Neural cell (in vitro differentiated cells): ENCODE measurements around the gene DOCK8. TPM values are rescaled to one million over a fixed set of nuclear protein-coding genes. Genes with fewer than 3 reads are reported as not detected.

Experiments
- H2AFZ ChIP-seq: fragments of 200-600, 300-800 bp; sonication (generic), shearing (Covaris generic); 2 replicates; pipeline ENCODE4 v1.6.0; 2014; ENCODE audit warnings: low read depth, mild to moderate bottlenecking, antibody characterized with exemption, low read length, moderate library complexity
- H3F3A ChIP-seq: fragments of 200-600 bp; shearing (Covaris generic); 2 replicates; pipeline ENCODE4 v1.6.1; 2016; ENCODE audit warnings: mild to moderate bottlenecking, moderate library complexity, mixed read lengths, antibody characterized with exemption, low read length; ENCODE audit not compliant: insufficient read depth, poor library complexity, severe bottlenecking
- H3K27ac ChIP-seq: fragments of 200-600, 300-800 bp; sonication (generic), shearing (Covaris generic); 2 replicates; pipeline ENCODE4 v1.5.1; 2014; ENCODE audit warnings: mild to moderate bottlenecking, low read length, moderate library complexity
- H3K27me3 ChIP-seq: fragments of 300-800, 200-600 bp; sonication (generic), shearing (Covaris generic); 2 replicates; pipeline ENCODE4 v1.6.0; 2014; ENCODE audit warnings: mild to moderate bottlenecking, low read depth, low read length, moderate library complexity; ENCODE audit not compliant: insufficient read depth
- H3K36me3 ChIP-seq: fragments of 300-800, 200-600 bp; sonication (generic), shearing (Covaris generic); 2 replicates; pipeline ENCODE4 v1.5.1; 2014; ENCODE audit warnings: mild to moderate bottlenecking, antibody characterized with exemption, low read length, moderate library complexity; ENCODE audit not compliant: insufficient read depth
- H3K4me2 ChIP-seq: fragments of 300-800, 200-600 bp; sonication (generic), shearing (Covaris generic); 2 replicates; pipeline ENCODE4 v1.6.0; 2014; ENCODE audit warnings: mild to moderate bottlenecking, low read length
- H3K4me3 ChIP-seq: fragments of 300-800, 200-600 bp; sonication (generic), shearing (Covaris generic); 2 replicates; pipeline ENCODE4 v1.5.1; 2014; ENCODE audit warnings: mild to moderate bottlenecking, low read length, moderate library complexity
- H3K79me2 ChIP-seq: fragments of 200-600 bp; shearing (Covaris generic); replicated peaks from 2 replicates; pipeline ENCODE4 v1.6.0; 2014; ENCODE audit warnings: mild to moderate bottlenecking, low read length, moderate library complexity; ENCODE audit not compliant: insufficient read depth
- H3K9ac ChIP-seq: fragments of 300-800, 200-600 bp; sonication (generic), shearing (Covaris generic); 2 replicates; pipeline ENCODE4 v1.6.1; 2016; ENCODE audit warnings: mild to moderate bottlenecking, low read length, mixed read lengths
- H3K9me2 ChIP-seq: fragments of 200-600 bp; shearing (Covaris generic); 2 replicates; pipeline ENCODE4 v1.6.1; 2016; ENCODE audit warnings: mild to moderate bottlenecking, low read length, mixed read lengths; ENCODE audit not compliant: insufficient read depth
- H3K9me3 ChIP-seq: fragments of 200-600, 300-800 bp; sonication (generic), shearing (Covaris generic); 2 replicates; pipeline ENCODE4 v1.6.1; 2016; ENCODE audit warnings: mild to moderate bottlenecking, mixed run types, low read length, moderate library complexity, mixed read lengths
- H4K20me1 ChIP-seq: fragments of 200-600 bp; shearing (Covaris generic); 2 replicates; pipeline ENCODE4 v1.6.1; 2016; ENCODE audit warnings: mild to moderate bottlenecking, mixed run types; ENCODE audit not compliant: insufficient read depth
- CTCF ChIP-seq: fragments of 450-650 bp; IDR thresholded peaks from 2 replicates; pipeline ENCODE4 v1.5.1; 2014; ENCODE audit warnings: antibody characterized with exemption, mild to moderate bottlenecking, moderate library complexity; ENCODE audit not compliant: poor library complexity, severe bottlenecking
- EP300 ChIP-seq: fragments of 450-650 bp; conservative IDR thresholded peaks from 2 replicates; pipeline ENCODE4 v1.6.1; 2014; ENCODE audit warnings: antibody characterized with exemption, mild to moderate bottlenecking, moderate library complexity; ENCODE audit not compliant: poor library complexity, severe bottlenecking
- EZH2 ChIP-seq: fragments of 200-600, 300-800 bp; shearing (Covaris generic), sonication (generic); IDR thresholded peaks from 2 replicates; pipeline ENCODE4 v1.6.1; 2014; ENCODE audit warnings: antibody characterized with exemption, low read length, borderline replicate concordance, mild to moderate bottlenecking; ENCODE audit not compliant: insufficient read depth, poor library complexity, severe bottlenecking
- MXI1 ChIP-seq: fragments of 450-650 bp; conservative IDR thresholded peaks from 2 replicates; pipeline ENCODE4 v1.6.1; 2014; ENCODE audit warnings: antibody characterized with exemption, mild to moderate bottlenecking; ENCODE audit not compliant: poor library complexity, severe bottlenecking
- POLR2AphosphoS5 ChIP-seq: IDR thresholded peaks from 2 replicates; pipeline ENCODE4 v1.6.1; 2012
- RAD21 ChIP-seq: fragments of 450-650 bp; conservative IDR thresholded peaks from 2 replicates; pipeline ENCODE4 v1.6.1; 2014; ENCODE audit warnings: antibody characterized with exemption, mild to moderate bottlenecking, moderate library complexity
- REST ChIP-seq: IDR thresholded peaks from 2 replicates; pipeline ENCODE4 v1.6.1; 2012; ENCODE audit warnings: borderline replicate concordance
- SMC3 ChIP-seq: fragments of 450-650 bp; conservative IDR thresholded peaks from 2 replicates; pipeline ENCODE4 v1.6.1; 2014; ENCODE audit warnings: antibody characterized with exemption, mild to moderate bottlenecking, moderate library complexity; ENCODE audit not compliant: poor library complexity
- TAF1 ChIP-seq: IDR thresholded peaks from 2 replicates; pipeline ENCODE4 v1.6.1; 2012; ENCODE audit warnings: low read depth
- polyA plus RNA-seq: library from polyadenylated mRNA; depleted of rRNA; stranded (reverse); fragments of >200 nt; gene quantifications from 2 replicates; pipeline ENCODE4 v1.2.3, GENCODE V29; 2014

Gene DOCK8
- polyA plus RNA-seq, 1 donor from 2014 or later: not detected

GRCh38 chr9:489198-490197 lies 274.8 kb downstream of the DOCK8 start:
- no peaks in the 10 kb centered on the region for H3K79me2 ChIP-seq
- H3F3A ChIP-seq: no peaks in the 10 kb centered on the region
- H3K9me3 ChIP-seq: no peaks in the 10 kb centered on the region
- H3K9ac ChIP-seq: no peak overlapping the region
- no peaks in the 10 kb centered on the region for H3K9me2 ChIP-seq
- H3K4me2 ChIP-seq: no peak overlapping the region
- H3K27ac ChIP-seq: no peak overlapping the region
- no peak for TF ChIP-seq TAF1
- TF ChIP-seq EZH2: no peak
- TF ChIP-seq RAD21: no peak
- TF ChIP-seq POLR2AphosphoS5: no peak
- no peak for TF ChIP-seq SMC3
- TF ChIP-seq EP300: no peak
- TF ChIP-seq MXI1: no peak
- TF ChIP-seq REST: no peak
- no peak for TF ChIP-seq CTCF
- no peaks in the 10 kb centered on the region for H3K27me3 ChIP-seq
- no peak overlapping the region for H3K4me3 ChIP-seq
- H4K20me1 ChIP-seq: no peaks in the 10 kb centered on the region
- no peaks in the 10 kb centered on the region for H3K36me3 ChIP-seq
- no peak overlapping the region for H2AFZ ChIP-seq

GRCh38 chr9:494764-495163 lies 280.1 kb downstream of the DOCK8 start:
- Histone ChIP-seq H3K79me2 (no peaks in the 10 kb centered on the region), H3K9me2 (no peaks in the 10 kb centered on the region), H3K4me2 (no peak overlapping the region), H3K27me3 (no peaks in the 10 kb centered on the region), H3K9me3 (no peaks in the 10 kb centered on the region), H3F3A (no peaks in the 10 kb centered on the region), H3K4me3 (no peak overlapping the region), H3K9ac (no peak overlapping the region), H4K20me1 (no peaks in the 10 kb centered on the region), H3K36me3 (no peaks in the 10 kb centered on the region), H3K27ac (no peak overlapping the region), H2AFZ (no peak overlapping the region)
- TF ChIP-seq REST: no peak
